Gastroesophageal sphincter (tissue), 3 donors: Measurements from ENCODE around the gene FCER1A.

ENCODE experiments used
- EP300 ChIP-seq: sonication (generic); formaldehyde crosslinking; IDR thresholded peaks from one replicate; pipeline ENCODE4 v1.6.1; 2017; ENCODE audit warnings: antibody characterized with exemption, mild to moderate bottlenecking
- POLR2A ChIP-seq, 2 donors: fragments of 450-650 bp; IDR thresholded peaks; one replicate each; pipeline ENCODE4 v1.6.1; 2017; ENCODE audit warnings: antibody characterized with exemption in 2 of 2, mild to moderate bottlenecking in 2 of 2, moderate library complexity in 1 of 2
- POLR2AphosphoS5 ChIP-seq: sonication (generic); formaldehyde crosslinking; IDR thresholded peaks from one replicate; pipeline ENCODE4 v1.6.1; 2017; ENCODE audit warnings: antibody characterized with exemption
- TF ChIP-seq, protein P1 (sequence below), 4 experiments: fragments of 200-600 bp in 2 of 4; fragments of 450-650 bp in 2 of 4; sonication (generic) in 1 of 4; IDR thresholded peaks; one replicate each; pipeline ENCODE4 v1.5.1; 2017 to 2019; ENCODE audit warnings: antibody characterized with exemption in 4 of 4, mild to moderate bottlenecking in 2 of 4, moderate library complexity in 2 of 4

DNA sequence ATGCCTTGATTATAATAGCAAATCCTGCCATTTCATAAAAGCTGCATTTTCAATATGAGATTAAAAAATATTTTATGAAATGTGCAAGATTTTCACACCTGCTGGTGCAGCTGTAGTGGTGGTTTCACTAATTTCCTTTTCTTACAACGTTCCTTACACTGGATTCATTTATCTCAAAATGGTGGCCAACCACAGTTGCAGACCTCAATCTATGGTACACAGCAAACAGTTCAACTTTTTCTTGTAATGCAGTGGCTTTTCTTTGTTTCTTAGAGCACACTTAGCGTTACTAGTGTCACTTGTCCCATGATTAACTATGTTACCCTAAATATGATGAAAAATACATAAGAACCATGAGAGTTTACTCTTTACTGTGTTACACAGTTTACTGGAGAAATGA is 32.7 kb downstream of the FCER1A start:
- TF ChIP-seq, protein P1, sequence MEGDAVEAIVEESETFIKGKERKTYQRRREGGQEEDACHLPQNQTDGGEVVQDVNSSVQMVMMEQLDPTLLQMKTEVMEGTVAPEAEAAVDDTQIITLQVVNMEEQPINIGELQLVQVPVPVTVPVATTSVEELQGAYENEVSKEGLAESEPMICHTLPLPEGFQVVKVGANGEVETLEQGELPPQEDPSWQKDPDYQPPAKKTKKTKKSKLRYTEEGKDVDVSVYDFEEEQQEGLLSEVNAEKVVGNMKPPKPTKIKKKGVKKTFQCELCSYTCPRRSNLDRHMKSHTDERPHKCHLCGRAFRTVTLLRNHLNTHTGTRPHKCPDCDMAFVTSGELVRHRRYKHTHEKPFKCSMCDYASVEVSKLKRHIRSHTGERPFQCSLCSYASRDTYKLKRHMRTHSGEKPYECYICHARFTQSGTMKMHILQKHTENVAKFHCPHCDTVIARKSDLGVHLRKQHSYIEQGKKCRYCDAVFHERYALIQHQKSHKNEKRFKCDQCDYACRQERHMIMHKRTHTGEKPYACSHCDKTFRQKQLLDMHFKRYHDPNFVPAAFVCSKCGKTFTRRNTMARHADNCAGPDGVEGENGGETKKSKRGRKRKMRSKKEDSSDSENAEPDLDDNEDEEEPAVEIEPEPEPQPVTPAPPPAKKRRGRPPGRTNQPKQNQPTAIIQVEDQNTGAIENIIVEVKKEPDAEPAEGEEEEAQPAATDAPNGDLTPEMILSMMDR (IDR thresholded peaks at IDR 0.05), result no peak
- TF ChIP-seq POLR2AphosphoS5 (no peak), POLR2A (IDR thresholded peaks at IDR 0.05) (no peak), EP300 (no peak)
